Measurements from ENCODE around the gene PDLIM4. TPM values are rescaled to one million over a fixed set of nuclear protein-coding genes. Genes with fewer than 3 reads are reported as not detected.
A peak's percentile ranks its signal among the peaks of the same experiment; 100 is the strongest.

The PDLIM4 gene, protein sequence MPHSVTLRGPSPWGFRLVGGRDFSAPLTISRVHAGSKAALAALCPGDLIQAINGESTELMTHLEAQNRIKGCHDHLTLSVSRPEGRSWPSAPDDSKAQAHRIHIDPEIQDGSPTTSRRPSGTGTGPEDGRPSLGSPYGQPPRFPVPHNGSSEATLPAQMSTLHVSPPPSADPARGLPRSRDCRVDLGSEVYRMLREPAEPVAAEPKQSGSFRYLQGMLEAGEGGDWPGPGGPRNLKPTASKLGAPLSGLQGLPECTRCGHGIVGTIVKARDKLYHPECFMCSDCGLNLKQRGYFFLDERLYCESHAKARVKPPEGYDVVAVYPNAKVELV
- 10 to 100 TPM in 3 of 9 donors, 1 to 10 TPM in 6; 2.4 to 16.9 (median 8.1) TPM for total RNA-seq
- polyA plus RNA-seq, result 1 to 10 TPM; 5.1 to 9.1 TPM
- long read RNA-seq, donor 1, transcript PDLIM4-201 (7 exons, 2,282 nt), result major isoform, 12 of 12 reads
- long read RNA-seq, donor 1, partial matches to known transcripts, result 0 of 12 reads
- long read RNA-seq, donor 1, other reads (novel, unspliced or antisense), result 0 of 12 reads
- long read RNA-seq, donor 2, transcript PDLIM4-201 (7 exons, 2,282 nt), result major isoform, 45 of 46 reads
- long read RNA-seq, donor 2, partial matches to known transcripts, result 0 of 46 reads
- long read RNA-seq, donor 2, other reads (novel, unspliced or antisense), result 1 of 46 reads
- long read RNA-seq, donor 3, partial matches to known transcripts, result 0 of 5 reads
- long read RNA-seq, donor 3, other reads (novel, unspliced or antisense), result 2 of 5 reads

DNA sequence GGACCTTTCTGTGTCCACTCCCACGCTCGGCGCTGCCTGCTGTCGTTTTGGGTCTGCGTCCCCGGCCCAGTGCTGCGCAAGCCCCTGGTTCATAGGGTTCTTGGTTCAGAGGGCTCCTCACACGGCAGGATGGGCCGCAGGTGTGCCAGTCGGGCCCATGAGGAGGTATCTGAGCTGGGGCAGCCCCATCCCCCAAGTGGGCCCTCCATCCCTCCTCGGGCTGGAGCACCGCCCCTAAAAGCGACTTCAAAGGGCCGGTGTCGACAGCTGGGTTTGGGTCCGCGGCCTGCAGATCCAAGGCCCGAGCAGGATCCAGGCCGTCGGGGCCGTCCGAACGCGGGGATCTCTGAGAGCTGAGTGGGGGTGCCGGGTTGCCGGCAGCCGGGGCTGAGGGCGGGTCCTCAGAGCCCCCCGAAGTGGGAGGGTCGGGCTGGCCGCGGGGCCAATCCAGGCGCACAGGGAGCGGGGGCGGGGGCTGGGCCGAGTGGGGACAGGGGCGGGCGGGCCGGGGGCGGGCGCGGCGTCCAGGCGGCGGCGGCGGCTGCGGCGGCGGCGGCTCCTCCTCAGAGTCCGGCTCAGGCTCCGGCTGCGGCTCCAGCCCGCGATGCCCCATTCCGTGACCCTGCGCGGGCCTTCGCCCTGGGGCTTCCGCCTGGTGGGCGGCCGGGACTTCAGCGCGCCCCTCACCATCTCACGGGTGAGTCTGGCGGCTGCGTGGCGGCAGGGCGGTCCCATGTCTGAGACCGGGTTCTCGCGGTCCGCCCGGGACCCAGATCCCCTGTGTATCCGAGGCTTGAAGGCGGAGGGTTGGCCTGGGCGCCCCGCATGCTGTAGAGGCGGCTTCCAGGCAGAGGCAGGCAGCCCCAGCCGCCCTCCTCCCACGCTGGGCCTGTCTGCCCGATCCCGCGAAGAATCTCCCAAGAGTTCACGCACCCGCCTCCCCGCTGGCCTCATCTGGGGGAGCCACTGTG lies at the start of gene PDLIM4:
PDLIM4 (plus strand) TSS at position 566 of the 971 bp plus-strand sequence; CDS start at position 605, 39 bp downstream.
- ATAC-seq (peak in 1 of 4 donors; percentile 29), DNase-seq (peak in 1 of 5 donors; percentile 59)
- Histone ChIP-seq H3K4me1 (peaks cover 0 to 62% (median 39%) of the 10 kb centered on the region in 12 donors), H3K27ac (peak within 1 kb of the TSS in 11 of 12 donors; percentile 1 to 97 (median 67)), H3K27me3 (peaks cover 0 to 14% (median 0%) of the 10 kb centered on the region in 9 donors), H3K4me3 (peak within 1 kb of the TSS; percentile 8 to 86 (median 58)), H3K36me3 (peaks cover 0 to 5% (median 0%) of the 10 kb centered on the region in 9 donors), H3K9me3 (no peaks in the 10 kb centered on the region)
- 23 to 26% (median 24%) methylated on average over 34 to 86 of the region's 88 CpGs for WGBS, 4 donors
- TF ChIP-seq POLR2A (IDR thresholded peaks at IDR 0.05), result no peak
- TF ChIP-seq, protein P1, sequence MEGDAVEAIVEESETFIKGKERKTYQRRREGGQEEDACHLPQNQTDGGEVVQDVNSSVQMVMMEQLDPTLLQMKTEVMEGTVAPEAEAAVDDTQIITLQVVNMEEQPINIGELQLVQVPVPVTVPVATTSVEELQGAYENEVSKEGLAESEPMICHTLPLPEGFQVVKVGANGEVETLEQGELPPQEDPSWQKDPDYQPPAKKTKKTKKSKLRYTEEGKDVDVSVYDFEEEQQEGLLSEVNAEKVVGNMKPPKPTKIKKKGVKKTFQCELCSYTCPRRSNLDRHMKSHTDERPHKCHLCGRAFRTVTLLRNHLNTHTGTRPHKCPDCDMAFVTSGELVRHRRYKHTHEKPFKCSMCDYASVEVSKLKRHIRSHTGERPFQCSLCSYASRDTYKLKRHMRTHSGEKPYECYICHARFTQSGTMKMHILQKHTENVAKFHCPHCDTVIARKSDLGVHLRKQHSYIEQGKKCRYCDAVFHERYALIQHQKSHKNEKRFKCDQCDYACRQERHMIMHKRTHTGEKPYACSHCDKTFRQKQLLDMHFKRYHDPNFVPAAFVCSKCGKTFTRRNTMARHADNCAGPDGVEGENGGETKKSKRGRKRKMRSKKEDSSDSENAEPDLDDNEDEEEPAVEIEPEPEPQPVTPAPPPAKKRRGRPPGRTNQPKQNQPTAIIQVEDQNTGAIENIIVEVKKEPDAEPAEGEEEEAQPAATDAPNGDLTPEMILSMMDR (IDR thresholded peaks at IDR 0.05), result no peak
- intact Hi-C loops (cut with DNase I), result no loop called here

DNA sequence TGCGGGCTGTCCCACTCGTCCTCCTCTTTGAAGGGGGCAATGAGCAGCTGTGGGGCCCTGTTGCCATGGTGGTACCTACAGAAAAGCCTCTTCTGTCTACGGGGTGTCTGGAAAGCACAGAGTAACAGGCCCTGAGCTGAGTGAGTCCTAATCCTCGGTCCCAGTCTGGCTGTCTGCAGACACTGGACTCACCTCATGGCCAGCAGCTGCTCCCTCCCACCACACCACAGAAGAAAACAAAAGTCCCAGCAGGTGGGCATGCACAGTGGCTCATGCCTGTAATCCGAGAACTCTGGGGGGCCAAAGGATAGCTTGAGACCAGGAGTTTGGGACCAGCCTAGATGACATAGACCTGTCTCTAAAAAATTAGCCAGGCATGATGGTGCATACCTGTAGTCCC lies 49.7 kb upstream of the PDLIM4 start:
- Histone ChIP-seq H3K27me3 (no peaks in the 10 kb centered on the region), H3K27ac (no peak overlapping the region), H3K4me3 (no peak overlapping the region), H3K36me3 (peaks cover 0 to 83% (median 56%) of the 10 kb centered on the region in 9 donors), H3K4me1 (peaks cover 0 to 81% (median 40%) of the 10 kb centered on the region in 12 donors), H3K9me3 (no peaks in the 10 kb centered on the region)
- no peak for TF ChIP-seq POLR2A (IDR thresholded peaks at IDR 0.05)
- TF ChIP-seq, protein P1 (IDR thresholded peaks at IDR 0.05), result no peak
- WGBS, 4 donors, result 92 to 95% (median 93%) methylated on average over 4 to 5 of the region's 5 CpGs
- DNase-seq, result peak in 1 of 5 donors; percentile 12
- intact Hi-C loops (cut with DNase I), result no loop called here
- no peak for ATAC-seq

DNA sequence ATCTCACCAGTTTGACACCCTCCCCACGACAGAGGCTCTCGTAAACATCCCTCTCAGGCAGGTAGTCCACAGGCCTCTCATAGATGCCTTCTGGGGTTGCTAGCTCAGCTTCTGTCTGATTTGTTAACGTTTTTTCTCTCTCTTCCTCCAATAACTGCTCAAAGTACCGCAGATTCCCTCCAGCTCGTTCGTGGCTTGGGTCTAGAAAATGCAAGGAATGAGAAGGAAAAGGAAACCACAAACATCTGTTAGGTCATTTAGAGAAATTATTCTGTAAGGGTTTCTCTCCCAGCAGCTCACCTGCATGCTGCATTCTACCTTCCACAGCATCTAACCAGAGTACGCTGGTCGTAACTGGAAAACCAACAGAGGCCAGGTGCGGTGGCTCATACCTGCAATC lies 48.4 kb upstream of the PDLIM4 start:
- H3K27ac ChIP-seq, result no peak overlapping the region
- WGBS, 4 donors, result 75 to 83% (median 80%) methylated on average over 9 of the region's 9 CpGs
- DNase-seq (no peak), ATAC-seq (no peak)
- no peak for TF ChIP-seq POLR2A (IDR thresholded peaks at IDR 0.05)
- TF ChIP-seq, protein P1 (IDR thresholded peaks at IDR 0.05), result no peak
- intact Hi-C loops (cut with DNase I), result no loop called here
- H3K4me3 ChIP-seq, result no peak overlapping the region
- H3K36me3 ChIP-seq, result peaks cover 0 to 83% (median 55%) of the 10 kb centered on the region in 9 donors
- peaks cover 0 to 79% (median 36%) of the 10 kb centered on the region in 12 donors for H3K4me1 ChIP-seq
- no peaks in the 10 kb centered on the region for H3K27me3 ChIP-seq
- H3K9me3 ChIP-seq, result no peaks in the 10 kb centered on the region

All from heart left ventricle (tissue), 16 donors.